PC-3 (cell line): ENCODE measurements around the gene DMKN.

Source experiments
- CTCF ChIP-seq: fragments of 300-600 bp; sonication (generic); conservative IDR thresholded peaks from 2 replicates; pipeline ENCODE4 v1.5.1; 2017; ENCODE audit warnings: antibody characterized with exemption, low read depth, mild to moderate bottlenecking, low read length
- EZH2 ChIP-seq: fragments of 300-600 bp; sonication (generic); IDR thresholded peaks from one replicate; pipeline ENCODE4 v1.6.1; 2017; ENCODE audit warnings: antibody characterized with exemption, mild to moderate bottlenecking, low read length; ENCODE audit not compliant: unreplicated experiment
- EZH2phosphoT487 ChIP-seq: fragments of 300-600 bp; sonication (generic); IDR thresholded peaks from 2 replicates; pipeline ENCODE4 v1.6.1; 2018; ENCODE audit warnings: mild to moderate bottlenecking, antibody characterized with exemption, low read length, borderline replicate concordance

- TF ChIP-seq CTCF: no peak
- no peak for TF ChIP-seq EZH2
- no peak for TF ChIP-seq EZH2phosphoT487
Measured at GRCh38 chr19:35498220-35498619, 15.2 kb downstream of the DMKN start.
